ENCODE measurements around the gene TMEM79. TPM values are rescaled to one million over a fixed set of nuclear protein-coding genes. Genes with fewer than 3 reads are reported as not detected.
A peak's percentile ranks its signal among the peaks of the same experiment; 100 is the strongest.

Gene TMEM79
- 3.1 TPM for total RNA-seq

DNA sequence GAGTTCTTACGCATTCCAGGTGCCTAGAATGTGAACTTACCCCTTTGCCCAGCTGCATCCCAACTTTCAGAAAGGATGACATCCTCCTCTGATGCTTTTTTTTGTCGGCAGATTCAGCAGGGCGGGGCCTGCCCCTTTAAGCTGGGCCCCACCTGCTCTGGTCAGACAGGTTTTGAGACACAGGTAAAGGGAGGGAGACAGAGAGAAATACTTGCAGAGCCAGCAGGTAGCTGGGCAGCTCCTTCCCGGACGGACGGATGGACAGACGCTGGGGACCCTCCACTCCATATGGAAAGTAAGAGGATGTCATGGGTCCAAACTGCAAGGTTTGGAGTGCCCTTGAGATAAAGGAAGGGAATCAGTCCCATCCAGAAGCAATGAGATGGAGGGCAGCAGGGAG lies at the start of gene TMEM79:
Gene TMEM79 (plus strand): TSS at position 214 of the 400 bp plus-strand sequence. CDS start 902 bp downstream, outside the sequence.
- DNase-seq (ENCODE audit: low spot score) = no peak
- no peak for ATAC-seq

DNA sequence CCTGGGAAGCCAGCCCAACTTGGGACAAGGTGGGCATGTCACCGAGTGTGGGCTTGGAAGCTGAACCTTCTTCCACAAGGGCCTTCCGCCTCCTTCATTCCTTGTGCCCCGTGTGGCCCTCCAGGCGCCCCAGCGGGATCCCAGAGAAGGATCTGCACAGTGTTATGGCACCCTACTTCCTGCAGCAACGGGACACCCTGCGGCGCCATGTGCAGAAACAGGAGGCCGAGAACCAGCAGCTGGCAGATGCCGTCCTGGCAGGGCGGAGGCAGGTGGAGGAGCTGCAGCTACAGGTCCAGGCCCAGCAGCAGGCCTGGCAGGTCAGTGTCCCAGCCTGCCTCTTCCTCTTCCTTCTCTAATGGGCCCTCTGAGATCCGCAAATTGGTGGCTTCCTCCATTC lies 48.0 kb upstream of the TMEM79 start:
- intact Hi-C loops (cut with DNase I) = no loop called here
- DNase-seq (ENCODE audit: low spot score) = no peak
- no peak for ATAC-seq

More for the DNA sequence above, at the start of gene TMEM79:
- intact Hi-C loops (cut with DNase I) = no loop called here

DNA sequence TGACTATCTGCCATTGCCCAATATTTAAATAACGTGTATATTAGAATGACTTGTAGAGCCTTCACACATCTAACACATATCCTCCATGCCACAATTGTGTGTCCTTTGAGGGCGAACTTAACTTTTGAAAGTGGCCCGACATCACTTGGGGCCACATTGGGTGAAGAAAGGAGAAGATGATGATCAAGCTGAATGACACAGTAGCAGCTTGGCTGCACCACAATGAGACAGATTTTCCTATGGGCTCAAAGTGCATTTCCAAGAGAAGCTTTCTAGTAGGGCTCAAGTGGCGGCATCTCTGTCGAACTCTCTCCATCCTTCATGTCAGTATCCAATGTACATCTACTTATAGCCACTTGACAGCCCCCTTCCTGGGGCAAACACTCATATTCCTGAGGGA lies 45.9 kb upstream of the TMEM79 start:
- ATAC-seq = no peak
- intact Hi-C loops (cut with DNase I) = no loop called here
- no peak for DNase-seq (ENCODE audit: low spot score)

- intact Hi-C loops (cut with DNase I) = no loop called here
- ATAC-seq (no peak), DNase-seq (ENCODE audit: low spot score) (no peak)
These were observed 42.8 kb upstream of the TMEM79 start for GRCh38 chr1:156241311-156241811.

DNA sequence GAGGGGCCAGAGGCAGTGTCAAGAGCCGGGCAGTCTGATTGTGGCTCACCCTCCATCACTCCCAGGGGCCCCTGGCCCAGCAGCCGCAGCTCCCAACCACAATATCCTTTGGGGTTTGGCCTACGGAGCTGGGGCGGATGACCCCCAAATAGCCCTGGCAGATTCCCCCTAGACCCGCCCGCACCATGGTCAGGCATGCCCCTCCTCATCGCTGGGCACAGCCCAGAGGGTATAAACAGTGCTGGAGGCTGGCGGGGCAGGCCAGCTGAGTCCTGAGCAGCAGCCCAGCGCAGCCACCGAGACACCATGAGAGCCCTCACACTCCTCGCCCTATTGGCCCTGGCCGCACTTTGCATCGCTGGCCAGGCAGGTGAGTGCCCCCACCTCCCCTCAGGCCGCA lies 42.2 kb upstream of the TMEM79 start, which contains the start of gene BGLAP:
Gene BGLAP (plus strand): TSS at position 259 of the 400 bp plus-strand sequence. CDS start 48 bp downstream, at position 307.
- DNase-seq (ENCODE audit: low spot score) (no peak), ATAC-seq (no peak)
- intact Hi-C loops (cut with DNase I) = no loop called here

DNA sequence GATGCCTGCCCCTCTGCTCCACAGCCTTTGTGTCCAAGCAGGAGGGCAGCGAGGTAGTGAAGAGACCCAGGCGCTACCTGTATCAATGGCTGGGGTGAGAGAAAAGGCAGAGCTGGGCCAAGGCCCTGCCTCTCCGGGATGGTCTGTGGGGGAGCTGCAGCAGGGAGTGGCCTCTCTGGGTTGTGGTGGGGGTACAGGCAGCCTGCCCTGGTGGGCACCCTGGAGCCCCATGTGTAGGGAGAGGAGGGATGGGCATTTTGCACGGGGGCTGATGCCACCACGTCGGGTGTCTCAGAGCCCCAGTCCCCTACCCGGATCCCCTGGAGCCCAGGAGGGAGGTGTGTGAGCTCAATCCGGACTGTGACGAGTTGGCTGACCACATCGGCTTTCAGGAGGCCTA lies 41.4 kb upstream of the TMEM79 start:
- ATAC-seq = no peak
- DNase-seq (ENCODE audit: low spot score) = no peak
- intact Hi-C loops (cut with DNase I) = no loop called here

GRCh38 chr1:156244126-156244525 lies 40.0 kb upstream of the TMEM79 start:
- ATAC-seq = no peak
- DNase-seq (ENCODE audit: low spot score) = no peak
- intact Hi-C loops (cut with DNase I) = no loop called here

DNA sequence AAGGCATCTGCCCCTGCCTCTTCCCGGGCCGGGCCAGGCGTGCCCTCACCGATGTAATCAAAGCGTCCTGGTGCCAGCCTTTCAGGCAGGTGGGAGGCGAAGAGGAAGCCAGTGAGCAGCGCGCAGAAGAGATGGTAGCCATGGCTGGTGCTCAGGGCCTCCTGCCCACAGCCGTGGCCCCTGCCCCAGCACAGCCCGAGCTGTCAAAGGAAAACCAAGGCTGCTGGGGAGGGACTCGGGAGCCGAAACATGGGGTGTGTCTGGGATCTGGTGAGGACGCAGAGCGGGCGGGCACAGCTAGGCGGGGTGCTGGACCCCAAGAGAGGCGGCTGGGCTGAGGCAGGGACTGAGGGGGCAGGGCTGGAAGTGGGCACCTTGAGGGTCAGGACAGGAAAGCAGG lies 39.4 kb upstream of the TMEM79 start:
- intact Hi-C loops (cut with DNase I) = no loop called here
- no peak for ATAC-seq
- no peak for DNase-seq (ENCODE audit: low spot score)

- ATAC-seq (no peak), DNase-seq (ENCODE audit: low spot score) (no peak)
- intact Hi-C loops (cut with DNase I) = no loop called here
These were observed 38.5 kb upstream of the TMEM79 start for GRCh38 chr1:156245451-156246232.

DNA sequence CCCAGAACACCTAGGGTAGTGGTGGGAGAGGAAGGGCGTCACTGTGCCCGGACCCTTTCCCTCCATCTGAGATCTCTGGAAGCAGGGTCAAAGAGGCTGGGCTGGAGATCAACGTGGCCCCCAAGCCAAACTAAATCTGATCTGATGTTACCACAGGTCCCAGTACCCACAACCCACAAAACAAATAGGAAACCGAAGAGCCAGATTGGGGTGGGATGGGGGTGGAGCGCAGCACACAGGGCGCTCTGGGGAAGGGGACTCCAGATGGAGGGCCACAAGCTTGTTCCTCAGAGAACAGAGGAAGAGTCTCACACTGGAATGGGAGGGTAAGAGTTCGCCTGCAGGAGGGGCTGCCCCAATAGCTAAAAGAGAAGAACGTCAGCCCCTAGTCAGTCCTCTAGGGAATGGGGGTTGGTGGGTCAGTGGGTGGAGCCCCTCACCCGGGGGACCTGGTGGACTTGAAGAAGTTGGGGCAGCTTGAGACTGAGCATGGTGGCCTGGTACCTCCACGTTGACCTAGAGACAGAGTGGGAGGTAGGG lies 37.8 kb upstream of the TMEM79 start:
- DNase-seq (ENCODE audit: low spot score) (no peak), ATAC-seq (no peak)
- intact Hi-C loops (cut with DNase I) = no loop called here

DNA sequence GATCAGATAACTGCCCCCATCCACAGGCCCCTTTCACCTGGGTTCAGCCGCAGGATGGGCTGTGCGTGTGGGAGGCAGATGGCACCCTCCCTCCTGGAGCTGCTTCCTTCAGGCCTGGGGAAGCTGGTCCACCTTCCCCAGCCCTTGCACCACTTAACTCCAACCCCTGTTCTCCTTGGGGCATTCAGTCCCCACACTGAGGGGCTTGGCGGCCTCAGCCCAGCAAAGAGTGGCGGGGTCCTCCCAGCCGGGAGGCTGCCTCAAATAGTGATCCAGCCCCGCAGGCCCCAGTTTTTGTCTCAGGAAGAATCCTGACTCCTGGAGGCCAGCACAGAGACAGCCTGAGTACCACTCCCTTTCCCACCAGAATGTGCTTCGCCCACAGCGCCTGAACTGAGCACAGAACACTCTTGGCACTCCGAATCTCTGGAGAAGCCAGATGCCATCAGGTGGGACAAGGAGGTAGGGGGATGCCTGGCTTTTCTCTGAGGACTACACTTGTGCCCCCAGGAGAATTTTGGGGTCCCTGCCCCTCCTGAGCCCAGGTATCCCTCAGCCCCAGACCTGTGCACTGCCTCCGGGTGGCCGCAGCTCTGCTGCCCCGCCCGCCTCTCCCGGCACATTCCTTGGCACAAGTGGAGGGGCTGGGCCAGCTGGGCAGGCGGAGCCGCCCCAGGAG lies 37.2 kb upstream of the TMEM79 start:
- DNase-seq (ENCODE audit: low spot score) = peak; percentile 77
- intact Hi-C loops (cut with DNase I) = no loop called here
- peak; percentile 83 for ATAC-seq

DNA sequence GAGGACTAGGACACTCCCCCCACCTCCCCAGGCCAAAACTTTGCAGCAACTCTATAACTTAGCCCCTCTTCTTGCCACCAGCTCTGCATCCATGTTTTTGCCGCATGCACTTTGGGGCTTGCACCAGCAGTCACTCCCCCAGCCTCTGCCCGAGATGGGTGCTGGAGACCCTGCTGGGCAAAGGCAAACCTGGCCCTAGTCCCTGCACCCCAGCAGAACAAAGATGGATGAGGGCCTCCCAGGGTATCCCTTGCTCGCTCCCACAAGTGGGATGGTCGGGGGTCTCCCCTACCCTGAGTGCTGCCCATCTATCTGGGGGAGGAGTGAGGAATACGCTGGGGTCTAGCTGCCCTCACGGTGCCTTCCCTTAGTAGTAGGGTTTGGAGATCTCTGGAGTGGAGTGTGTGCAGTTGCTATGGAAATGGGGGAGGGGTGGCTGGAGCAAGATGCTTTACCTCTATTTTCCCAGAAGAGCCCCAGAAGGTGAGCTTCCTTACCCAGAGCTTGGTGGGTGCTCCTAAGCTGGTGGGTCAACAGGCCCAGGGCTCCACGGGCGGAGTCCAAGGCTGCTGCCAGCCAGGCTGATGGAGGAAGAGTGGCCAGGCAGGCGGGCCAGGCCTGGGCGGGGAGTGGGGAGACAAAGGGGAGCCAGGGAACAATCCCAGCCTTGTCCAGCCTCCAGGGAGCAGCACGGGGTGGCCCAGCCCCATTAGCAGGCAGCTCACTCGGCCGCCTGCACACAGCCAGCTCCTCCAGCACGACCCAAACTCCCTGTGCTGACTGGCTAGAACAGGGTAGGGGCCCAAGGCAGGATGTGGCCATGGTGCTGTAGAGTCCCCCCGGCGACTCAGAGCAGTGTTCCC lies 36.4 kb upstream of the TMEM79 start, which contains the start of gene PAQR6:
Gene PAQR6 (minus strand): TSS at position 597 of the 863 bp plus-strand sequence. CDS start 1,325 bp downstream, outside the sequence.
- intact Hi-C loops (cut with DNase I) = no loop called here
- peak; percentile 83 for DNase-seq (ENCODE audit: low spot score)
- peak; percentile 67 for ATAC-seq

GRCh38 chr1:156248323-156248683 lies 35.8 kb upstream of the TMEM79 start:
- ATAC-seq (no peak), DNase-seq (ENCODE audit: low spot score) (no peak)
- intact Hi-C loops (cut with DNase I) = no loop called here

- no peak for DNase-seq (ENCODE audit: low spot score)
- intact Hi-C loops (cut with DNase I) = no loop called here
- ATAC-seq = no peak
These were observed 34.5 kb upstream of the TMEM79 start for GRCh38 chr1:156249593-156249992.

DNA sequence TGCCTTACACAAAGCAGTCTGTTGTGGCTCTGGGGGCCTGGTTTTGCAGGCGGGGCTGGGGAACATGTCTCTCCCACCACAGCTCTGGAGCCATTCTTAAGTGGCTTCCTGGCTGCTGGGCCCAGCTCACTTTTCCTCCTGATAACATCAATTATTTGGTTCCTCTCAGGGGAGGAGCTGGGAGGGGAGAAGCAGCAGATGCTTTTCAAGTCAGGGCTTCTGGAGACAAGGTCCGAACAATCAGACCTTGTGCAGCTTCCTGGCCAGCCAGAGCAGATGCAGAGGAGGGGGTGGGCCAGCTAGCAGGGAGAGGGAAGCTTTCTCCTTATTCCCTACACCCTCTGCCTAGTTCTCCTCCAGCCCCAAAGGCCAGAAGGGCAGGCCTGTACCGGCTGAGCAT lies 32.6 kb upstream of the TMEM79 start:
- intact Hi-C loops (cut with DNase I) = no loop called here
- ATAC-seq (no peak), DNase-seq (ENCODE audit: low spot score) (no peak)

DNA sequence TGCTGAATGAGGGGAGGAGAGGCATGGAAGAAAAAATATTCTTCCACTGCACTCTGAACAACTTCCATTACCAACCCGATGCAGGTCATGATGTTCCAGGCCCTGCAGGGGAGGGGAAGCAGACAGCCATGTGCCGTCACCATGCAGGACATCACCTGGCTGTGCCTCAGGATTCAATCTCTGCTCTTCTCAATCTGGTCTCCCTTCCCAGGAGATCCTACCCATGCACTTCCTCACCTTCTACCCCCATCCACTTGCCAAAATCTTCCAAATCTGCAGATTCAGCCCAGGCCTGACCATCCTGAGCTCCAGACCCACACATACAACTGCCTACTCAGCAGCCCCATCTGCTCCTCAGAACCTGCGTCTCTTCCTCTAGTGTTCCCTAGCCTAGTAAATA lies 30.5 kb upstream of the TMEM79 start:
- intact Hi-C loops (cut with DNase I) = no loop called here
- ATAC-seq (no peak), DNase-seq (ENCODE audit: low spot score) (no peak)

DNA sequence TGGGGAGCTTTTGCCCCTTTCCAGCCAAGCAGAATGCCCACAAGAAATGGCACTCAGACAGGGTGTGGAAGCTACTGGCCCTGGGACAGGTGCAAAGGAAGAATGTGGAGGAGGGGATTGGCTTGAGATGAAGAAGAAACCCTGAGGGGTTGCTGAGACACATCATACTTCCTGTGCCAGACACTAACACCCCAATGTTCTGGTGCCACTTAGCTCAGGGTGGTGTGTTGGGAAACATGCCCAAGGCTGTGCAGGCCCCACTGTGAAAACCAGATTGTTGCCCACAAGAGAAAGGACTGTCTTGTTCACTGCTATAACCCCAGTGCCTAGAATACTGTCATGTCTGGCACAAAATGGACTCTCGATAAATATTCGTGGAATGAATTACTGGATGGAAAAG lies 26.4 kb upstream of the TMEM79 start:
- no peak for ATAC-seq
- intact Hi-C loops (cut with DNase I) = no loop called here
- no peak for DNase-seq (ENCODE audit: low spot score)

- ATAC-seq = no peak
- DNase-seq (ENCODE audit: low spot score) = no peak
- intact Hi-C loops (cut with DNase I) = no loop called here
These were observed 25.3 kb upstream of the TMEM79 start for GRCh38 chr1:156258859-156259258.

DNA sequence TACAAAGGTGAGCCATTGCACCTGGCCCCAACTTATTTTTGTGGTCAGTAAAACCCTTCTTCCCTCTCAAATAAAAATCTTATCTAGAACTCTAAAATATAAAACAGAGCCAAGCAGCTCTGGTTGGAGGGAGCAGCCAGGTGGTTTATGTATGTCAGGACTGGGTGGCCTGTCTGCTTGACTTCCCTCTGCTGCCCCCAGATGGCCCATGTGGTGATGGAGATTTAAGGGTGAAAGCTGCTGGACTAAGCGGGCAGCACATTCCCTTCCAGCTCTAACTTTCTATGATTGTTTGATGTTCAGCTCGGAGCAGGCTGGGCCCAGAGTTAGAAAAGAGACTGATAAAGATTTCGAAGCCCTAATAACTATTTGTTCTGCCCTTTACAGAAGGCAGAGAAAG lies 24.3 kb upstream of the TMEM79 start:
- no peak for ATAC-seq
- intact Hi-C loops (cut with DNase I) = no loop called here
- no peak for DNase-seq (ENCODE audit: low spot score)
